Measurements from ENCODE around the gene SPTBN5.
A peak's percentile ranks its signal among the peaks of the same experiment; 100 is the strongest.

Gene SPTBN5

DNA sequence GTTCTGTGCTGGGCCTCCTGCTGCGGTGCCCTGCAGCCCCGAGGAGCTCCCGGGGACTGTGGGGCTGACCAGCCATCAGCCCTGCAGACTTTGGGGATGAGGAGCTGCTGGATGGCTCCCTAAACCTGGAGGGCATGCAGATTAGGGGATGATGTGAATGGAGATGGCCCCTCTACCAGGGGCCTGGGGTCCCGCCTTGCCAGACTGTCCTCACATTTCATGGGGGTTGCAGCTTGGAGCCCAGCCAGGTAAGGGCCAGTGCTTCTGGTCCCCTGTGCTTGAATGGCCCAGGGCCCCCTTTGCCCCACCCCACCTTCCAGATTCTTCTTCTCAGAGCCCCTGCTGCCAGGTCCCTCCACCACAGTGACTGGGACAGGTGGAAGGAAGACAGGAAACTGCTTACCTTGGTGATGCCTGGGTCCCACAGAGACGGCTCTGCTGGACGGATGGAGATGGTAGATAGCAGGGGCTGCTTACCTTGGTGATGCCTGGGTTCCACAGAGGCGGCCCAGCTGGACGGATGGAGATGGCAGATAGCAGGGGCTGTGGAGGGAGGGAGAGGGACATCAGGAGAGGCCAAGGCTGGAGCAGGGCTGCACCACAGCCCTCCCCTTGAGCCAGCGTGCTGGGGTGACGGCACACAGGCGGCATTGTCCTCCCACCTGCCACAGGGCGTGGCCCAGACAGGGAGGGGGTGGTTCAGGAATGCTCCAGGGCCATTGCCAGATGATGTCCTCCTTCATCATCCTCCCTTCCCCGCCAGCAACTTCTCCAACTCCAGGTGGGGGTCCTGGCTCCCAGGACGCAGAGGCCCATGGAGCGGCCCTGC, at the start of gene SPTBN5:
SPTBN5 (minus strand) TSS at position 632 of the 829 bp plus-strand sequence; CDS start at position 76, 556 bp downstream.
- DNase-seq (ENCODE audit: extremely low spot score, insufficient read length, low read depth) (no peak), FAIRE-seq (no peak)

DNA sequence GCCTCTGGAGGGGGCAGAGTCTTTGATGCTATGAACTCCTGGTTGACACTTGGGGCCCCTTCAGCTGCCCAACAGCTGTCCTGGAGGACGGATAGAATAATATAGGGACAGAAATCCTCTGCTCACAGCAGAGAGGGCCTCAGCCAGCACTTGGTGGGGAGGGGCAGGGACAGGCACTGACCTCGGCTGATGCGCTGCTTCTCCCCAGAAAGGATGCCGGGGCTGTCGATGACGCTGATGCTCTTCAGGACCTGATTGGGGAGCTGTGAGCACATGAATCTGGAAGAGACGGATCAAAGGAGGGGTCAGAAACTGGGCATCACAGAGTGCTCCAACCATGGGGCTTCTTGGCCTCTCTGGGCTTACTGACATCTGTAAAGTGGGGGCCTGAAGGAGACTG, 49.0 kb upstream of the SPTBN5 start:
- FAIRE-seq (no peak), DNase-seq (ENCODE audit: extremely low spot score, insufficient read length, low read depth) (no peak)

DNA sequence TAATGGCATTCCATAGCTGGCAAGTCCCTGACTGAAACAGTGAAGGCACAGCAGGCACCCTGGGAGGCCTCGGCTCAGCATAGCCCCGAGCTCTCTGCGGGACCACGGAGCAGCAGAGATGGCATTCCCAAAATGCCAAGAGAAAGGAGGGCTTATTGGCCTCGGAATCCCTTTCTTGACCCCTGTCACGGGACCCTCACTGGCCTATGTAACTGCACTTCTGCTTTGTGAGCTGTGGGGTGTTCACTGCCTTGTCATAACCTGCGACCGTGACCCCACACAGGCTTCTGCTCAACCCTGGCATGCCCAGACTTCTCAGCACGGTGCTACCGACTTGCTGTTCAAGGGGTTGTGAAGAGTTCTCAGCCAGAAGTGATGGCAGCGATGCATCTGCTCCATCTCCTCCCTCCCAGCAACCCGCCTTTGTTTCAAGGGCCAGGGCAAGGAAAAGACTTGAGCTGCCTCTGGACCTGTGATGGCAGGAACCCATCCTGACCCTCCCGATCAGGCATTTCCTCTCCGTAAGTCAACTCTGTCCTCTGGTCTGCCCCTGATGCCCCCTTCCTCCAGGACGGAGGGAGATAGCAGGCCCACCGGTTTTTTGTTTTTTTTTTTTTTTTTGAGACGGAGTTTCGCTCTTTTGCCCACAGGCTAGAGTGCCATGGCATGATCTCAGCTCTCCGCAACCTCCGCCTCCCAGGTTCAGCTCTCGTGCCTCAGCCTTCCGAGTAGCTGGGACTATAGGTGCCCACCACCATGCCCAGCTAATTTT, 48.0 kb upstream of the SPTBN5 start:
- no peak for FAIRE-seq

DNA sequence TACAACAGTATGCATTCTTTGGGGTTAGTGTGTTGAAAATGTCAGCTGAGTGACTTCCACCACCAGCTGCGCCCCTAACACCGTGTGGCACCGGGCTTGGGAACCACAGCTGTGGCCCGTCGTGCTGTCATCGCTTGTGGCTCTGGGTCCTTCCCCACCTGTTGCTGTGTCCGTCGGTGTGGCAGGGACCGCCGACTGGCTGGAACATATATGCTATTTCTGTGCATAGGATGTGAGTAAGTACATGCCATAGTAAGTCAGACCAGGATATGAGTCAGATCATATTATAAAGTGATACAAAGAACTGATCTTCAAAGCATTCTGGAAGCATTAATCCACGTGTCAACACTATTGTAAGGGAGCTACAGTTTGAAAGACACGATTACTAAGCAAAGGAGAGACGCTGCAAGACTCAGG, 46.6 kb upstream of the SPTBN5 start:
- FAIRE-seq: no peak
- no peak for DNase-seq (ENCODE audit: extremely low spot score, insufficient read length, low read depth)

More for the DNA sequence above, 48.0 kb upstream of the SPTBN5 start:
- no peak for DNase-seq (ENCODE audit: extremely low spot score, insufficient read length, low read depth)

DNA sequence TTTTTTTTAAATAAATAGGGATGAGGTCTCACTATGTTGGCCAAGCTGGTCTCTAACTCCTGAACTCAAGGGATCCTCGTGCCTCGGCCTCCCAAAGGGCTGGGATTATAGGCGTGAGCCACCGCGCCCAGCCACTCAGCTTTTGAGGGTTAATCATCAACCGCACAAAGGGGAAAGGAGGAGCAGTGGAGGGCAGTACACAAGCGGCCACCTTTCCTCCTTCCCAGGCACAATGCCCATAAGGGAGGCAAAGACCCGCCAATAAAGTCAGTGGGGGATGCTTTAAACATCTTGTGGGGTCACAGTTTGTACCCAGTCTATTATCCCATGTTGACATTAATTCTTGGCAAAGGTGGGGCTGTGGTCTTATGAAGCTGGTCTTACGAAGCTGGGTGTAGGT, 46.1 kb upstream of the SPTBN5 start:
- DNase-seq (ENCODE audit: extremely low spot score, insufficient read length, low read depth) (no peak), FAIRE-seq (no peak)

DNA sequence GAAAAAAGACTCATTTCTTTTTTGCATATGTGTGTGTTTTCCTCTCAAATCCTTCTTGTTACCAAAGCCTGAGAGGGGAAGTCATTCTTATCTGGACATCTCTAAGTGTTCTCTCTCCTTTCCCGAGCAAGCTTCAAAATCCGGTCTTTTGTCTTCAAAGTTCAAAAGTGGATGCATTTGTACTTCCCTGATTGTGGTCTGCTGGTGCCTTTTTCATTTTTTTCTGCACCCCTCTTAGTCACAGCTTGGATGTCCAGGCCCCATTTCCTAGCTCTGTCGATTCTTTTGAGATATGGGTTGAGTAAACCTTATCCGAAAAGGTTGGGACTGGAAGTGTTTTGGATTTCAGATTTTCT, 43.7 kb upstream of the SPTBN5 start:
- FAIRE-seq (no peak), DNase-seq (ENCODE audit: extremely low spot score, insufficient read length, low read depth) (no peak)

DNA sequence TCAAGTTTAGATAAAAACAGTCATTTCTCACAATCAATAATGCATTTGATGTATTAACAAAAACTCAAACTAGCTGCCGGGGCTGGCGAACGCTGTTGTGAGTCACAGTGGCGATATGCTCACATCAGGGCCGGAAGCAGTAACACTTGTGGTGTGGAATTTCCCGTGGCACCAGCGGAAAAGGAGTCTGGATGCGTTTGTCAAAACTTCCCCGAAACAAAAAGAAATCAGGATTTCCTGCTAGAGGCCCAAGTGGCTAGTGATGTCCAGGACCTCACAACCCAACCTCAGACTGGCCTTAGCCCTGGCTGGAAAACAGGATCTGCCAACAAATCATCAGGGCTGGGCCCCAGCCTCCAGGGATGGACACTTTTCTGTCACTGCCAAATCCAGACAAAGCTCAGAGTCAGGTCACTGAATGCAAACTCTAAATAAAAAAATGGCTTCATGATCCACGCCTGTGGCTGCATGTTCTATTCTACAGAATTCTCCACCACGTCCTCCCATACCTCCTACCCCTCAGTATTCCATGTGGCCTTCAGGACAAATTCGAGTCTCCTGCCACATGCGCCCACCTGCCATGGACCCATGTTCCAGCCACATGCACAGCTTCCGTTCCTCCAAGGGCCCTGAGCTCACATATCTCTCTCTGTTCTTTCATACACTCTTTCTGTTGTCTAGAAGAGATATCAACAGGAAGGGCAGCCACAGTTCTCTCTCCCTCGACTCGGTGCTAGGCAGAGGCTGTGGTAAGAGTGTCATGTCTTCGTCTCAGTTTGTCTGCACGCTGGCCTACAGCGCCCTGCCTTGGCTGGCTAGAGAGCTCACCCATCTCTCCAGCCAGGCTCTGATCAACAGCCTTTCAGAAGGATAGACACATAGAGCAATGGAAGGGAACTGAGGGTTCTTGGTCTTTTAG, 43.1 kb upstream of the SPTBN5 start:
- FAIRE-seq (no peak), DNase-seq (ENCODE audit: extremely low spot score, insufficient read length, low read depth) (no peak)

DNA sequence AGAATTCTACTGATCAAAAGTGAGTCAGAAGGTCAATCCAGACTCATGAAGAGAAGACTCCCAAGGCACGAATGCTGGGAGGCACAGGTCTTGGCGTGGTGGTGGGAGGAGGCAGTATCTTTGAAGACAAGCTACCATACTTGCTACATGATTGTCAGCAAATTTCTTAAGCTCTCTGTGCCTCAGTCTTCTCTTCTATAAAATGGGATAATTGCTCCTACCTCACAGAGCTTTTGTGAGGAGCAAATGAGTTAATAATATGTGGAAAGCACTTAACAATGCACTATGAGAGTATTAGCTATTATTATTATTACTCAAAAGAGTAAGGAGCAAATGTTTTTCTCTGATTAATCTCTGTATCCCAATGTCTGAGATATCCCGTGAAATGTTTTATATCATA, 42.3 kb upstream of the SPTBN5 start:
- DNase-seq (ENCODE audit: extremely low spot score, insufficient read length, low read depth) (no peak), FAIRE-seq (no peak)

DNA sequence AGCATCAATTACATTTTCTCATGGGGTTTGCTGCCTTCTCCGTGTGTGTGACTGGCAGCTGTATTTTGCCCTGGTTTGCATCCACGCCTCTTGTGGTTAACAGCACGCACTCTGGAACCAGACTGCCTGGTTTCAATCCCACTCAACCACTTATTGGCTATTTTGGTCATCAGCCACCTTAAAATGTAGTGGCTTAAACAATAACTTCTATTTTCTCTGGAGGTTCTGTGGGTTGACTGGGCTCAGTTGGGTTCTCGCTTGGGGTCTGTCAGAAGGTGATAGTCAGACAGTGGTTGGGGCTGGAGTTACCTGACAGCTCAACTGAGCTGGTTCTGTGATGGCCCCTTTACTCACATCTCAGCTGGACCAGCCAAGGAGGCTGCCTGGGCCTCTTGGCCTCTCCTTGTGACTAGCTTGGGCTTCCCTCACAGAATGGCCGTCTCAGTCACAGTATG, 41.7 kb upstream of the SPTBN5 start:
- peak; percentile 73 for FAIRE-seq

DNA sequence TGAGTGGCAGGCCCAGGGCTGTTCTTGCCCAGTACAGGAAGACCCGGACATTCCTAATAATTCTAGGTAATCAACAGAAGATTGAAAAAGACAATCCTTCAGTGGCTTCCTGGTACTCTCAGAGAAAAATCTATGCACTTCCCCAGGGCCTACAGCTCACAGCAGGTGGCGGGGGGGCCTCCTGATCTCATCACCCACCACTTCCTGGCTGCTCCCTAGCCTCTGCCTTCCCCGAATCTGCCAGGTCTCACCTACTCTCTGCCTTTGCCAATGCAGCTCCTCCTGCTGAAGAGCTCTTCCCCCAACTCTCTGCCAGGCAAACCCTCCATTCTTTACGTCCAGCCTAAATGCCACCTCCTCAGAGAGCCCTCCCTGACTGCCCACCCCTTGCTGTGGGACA, 41.0 kb upstream of the SPTBN5 start:
- FAIRE-seq (peak; percentile 61), DNase-seq (ENCODE audit: extremely low spot score, insufficient read length, low read depth) (no peak)

More for the DNA sequence above, 41.7 kb upstream of the SPTBN5 start:
- no peak for DNase-seq (ENCODE audit: extremely low spot score, insufficient read length, low read depth)

DNA sequence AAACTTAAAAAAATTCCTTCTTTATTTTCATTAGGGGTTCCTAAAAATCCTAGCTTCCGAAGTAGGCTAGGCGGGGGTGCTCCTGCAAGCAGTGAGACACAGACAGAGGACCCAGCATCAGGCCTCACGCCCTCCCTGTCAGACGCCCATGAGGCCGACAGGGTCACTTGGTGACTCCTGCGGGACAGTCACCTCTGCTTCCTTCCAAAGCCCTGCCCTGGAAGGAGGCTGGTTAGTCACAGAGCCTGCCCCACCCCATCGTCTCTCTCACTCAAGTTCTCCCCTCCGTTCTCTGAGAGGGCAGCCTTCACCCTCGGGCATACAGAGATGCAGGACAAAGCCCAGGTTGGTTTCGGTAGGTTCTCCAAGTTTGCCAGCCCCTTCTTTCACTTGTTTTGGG, 39.9 kb upstream of the SPTBN5 start:
- FAIRE-seq (no peak), DNase-seq (ENCODE audit: extremely low spot score, insufficient read length, low read depth) (no peak)

DNA sequence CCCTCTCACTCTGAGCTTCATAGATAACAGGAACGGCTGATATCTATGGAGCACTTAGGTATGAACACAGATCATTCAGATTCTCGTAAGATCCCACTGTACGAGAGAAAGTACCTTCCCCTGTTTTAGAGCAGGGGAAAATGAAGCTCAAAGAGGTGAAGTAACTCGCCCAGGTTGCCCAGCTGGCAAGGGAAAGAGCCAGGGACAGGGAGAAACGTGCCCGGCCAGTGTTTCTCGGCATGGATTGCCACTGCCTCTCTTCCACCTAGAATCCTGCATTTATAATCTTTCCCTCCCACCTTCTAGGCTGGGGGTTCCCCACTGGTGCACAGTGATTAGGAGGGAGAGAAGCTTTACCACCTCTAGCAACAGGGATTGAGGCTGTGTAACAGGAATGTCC, 39.5 kb upstream of the SPTBN5 start:
- no peak for FAIRE-seq
- no peak for DNase-seq (ENCODE audit: extremely low spot score, insufficient read length, low read depth)

DNA sequence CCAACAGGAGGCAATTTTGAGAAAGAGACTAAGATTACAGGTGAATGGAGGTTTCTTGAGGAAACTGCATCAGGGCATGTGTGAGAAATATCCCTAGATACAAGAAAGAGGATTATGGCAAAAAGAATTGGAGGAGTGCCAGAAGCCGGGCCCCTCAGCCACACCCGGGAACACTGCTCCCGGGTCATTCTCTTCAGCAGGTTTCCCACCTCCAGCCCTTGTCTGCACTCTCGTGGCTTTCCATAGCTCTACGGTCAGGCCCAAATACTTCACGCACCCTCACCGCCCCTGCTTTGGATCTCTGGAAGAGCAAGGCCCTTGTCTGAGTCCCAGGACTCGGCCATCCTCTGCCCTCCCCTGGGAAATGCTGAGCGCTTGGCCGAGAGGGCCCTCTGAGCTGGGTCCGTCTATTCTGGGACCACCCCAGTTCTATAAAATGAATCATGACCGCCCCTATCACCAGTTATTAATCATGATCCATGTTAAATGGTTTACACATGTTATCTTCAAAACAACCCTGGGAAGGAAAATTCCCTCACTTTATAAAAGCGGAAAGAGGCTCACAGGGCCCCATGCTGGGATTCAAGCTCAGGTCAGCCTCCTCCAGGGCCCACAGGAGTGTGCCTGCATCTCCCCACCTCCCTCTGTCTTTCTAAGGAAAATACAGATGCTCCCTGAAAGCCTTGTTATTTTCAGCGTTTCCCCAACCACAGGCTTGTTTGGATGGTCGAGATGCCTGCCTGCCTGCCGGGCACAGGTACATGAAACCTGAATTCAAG, 38.8 kb upstream of the SPTBN5 start:
- FAIRE-seq: no peak

DNA sequence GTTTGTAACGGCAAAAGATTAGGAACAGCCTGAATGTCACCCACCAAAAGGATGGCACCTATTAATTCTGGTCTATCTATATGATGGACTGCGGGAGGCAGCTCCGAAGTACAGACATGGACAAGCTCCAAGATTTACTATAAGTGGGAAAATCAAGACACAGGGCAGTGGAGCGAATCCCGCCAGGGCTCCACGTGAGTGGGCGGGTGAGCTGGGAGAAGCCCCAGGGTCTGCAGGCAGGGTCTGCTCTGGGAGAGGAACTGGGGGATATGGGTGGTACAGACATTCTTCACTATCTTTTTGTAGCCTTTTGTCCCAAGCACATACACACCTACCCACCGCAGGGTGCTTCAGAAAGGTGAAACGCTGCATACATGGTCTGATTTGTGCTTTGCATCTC, 38.2 kb upstream of the SPTBN5 start:
- FAIRE-seq: no peak
- DNase-seq (ENCODE audit: extremely low spot score, insufficient read length, low read depth): no peak

More for the DNA sequence above, 38.8 kb upstream of the SPTBN5 start:
- DNase-seq (ENCODE audit: extremely low spot score, insufficient read length, low read depth): no peak

DNA sequence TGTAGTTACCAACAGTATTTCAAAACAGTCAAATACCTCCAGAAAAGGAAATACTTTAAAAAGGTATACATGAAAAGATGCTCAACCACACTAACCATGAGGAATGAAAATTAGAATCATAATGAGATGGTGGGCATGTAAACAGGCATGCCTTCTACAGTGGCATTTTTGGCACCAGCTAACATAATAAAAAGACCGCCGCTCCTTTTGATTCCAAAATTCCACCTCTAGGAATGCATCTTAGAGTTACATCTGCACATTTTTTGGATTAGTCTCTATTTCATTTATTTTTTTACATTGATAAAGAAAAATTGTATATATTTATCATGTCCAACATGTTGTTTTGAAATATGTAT, 37.0 kb upstream of the SPTBN5 start:
- no peak for FAIRE-seq

DNA sequence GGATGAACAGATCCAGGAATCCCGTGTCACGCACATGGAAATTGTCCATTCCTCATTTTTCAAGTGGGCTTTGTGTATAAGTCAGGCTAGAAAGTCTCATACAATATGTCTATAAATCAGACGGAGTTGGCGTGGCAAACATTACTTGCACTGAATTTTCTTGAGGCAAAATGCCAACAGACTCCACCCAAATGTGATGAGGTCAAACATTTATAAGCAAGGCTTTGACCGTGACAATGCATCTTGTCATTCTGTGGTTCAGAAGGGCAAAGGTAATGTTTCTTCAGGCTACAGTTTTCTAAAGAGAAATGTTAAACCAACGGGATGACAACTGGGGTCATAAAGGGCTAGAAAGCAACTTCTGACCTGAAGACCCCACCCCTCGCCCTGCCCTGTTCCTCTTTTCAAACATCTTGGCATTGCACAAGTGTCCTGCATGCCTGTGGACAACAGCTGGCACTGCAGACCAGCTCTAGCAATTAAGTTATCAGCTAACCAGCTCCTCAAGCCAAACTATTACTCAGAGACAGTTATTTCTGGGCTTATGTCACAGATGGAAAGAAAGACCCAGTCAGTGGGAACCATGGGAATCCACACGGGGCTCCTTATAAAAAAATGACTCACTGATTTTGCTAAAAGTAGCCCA, 36.5 kb upstream of the SPTBN5 start:
- peak; percentile 50 for FAIRE-seq

More for the DNA sequence above, 37.0 kb upstream of the SPTBN5 start:
- DNase-seq (ENCODE audit: extremely low spot score, insufficient read length, low read depth): no peak

DNA sequence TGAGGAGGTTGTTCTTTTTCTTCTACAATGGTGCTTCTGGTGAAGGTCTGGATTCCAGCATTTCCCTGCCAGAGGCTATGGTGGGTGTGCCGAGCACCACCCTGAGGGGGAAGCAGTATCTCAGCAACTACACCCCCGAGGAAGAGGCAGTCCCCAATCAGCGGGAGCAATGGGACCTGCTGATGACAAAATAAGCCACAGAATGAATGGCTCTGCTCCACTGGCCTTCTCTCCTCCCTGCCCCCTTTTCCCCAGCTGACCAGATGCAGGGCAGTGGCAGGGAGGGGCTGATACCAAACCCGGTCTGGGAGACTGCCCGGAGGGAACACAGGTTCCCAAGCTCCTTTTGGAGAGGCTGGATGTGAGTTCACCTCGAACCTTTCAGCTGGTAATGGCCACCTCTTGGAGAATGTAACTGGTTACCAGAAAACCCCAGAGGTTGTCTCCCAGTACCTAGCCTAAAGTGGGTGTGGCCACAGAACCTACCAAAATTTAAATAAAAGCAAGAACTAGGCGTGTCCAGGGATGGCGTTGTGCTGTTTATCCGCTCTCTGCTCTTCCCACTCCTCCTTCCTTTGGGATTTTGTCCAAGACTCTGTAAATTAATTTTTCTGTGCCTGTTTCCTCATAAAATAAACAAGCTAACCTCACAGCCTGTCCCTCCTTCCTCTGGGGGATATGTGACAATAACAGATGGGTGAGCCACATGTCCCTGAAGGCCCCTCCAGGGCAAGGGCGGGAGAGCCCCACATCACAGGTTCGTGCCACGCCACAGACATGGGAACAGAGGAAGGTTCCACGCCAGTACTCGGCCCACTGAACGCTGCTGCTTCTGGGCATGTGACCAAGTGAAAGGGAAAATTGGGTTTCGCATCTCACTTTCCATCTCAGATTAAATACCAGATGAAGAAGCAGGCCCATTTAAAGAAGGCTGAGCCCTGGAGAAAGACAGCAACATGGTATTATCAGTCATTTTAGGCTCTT, 35.1 kb upstream of the SPTBN5 start:
- DNase-seq (ENCODE audit: extremely low spot score, insufficient read length, low read depth) (peak; percentile 54), FAIRE-seq (peak; percentile 91)

More for the DNA sequence above, 36.5 kb upstream of the SPTBN5 start:
- no peak for DNase-seq (ENCODE audit: extremely low spot score, insufficient read length, low read depth)

DNA sequence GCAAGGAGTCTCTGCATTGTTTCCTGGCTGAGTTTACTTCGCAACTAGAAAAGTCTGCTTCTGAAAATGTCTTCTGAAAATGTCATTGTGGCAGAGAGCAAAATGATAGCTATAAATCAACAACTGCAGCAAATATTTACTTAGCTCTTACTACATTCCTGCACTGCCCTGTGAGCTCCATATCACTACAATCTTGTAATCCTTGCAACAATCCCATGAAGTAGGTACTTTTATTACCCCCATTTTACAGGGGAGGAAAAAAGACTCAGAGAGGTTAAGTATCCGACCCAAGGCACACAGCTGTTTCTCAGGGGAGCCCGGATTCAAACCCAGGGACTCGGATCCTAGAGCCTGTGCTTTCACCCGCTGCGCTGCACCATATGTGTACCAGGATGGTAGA, 34.2 kb upstream of the SPTBN5 start:
- DNase-seq (ENCODE audit: extremely low spot score, insufficient read length, low read depth) (no peak), FAIRE-seq (peak; percentile 56)
